ENCODE measurements around the gene NIF3L1. TPM values are rescaled to one million over a fixed set of nuclear protein-coding genes. Genes with fewer than 3 reads are reported as not detected.
A peak's percentile ranks its signal among the peaks of the same experiment; 100 is the strongest.

The NIF3L1 gene
- total RNA-seq, 3 donors from 2014 or later: 19.2 to 28.1 (median 26.7) TPM

DNA sequence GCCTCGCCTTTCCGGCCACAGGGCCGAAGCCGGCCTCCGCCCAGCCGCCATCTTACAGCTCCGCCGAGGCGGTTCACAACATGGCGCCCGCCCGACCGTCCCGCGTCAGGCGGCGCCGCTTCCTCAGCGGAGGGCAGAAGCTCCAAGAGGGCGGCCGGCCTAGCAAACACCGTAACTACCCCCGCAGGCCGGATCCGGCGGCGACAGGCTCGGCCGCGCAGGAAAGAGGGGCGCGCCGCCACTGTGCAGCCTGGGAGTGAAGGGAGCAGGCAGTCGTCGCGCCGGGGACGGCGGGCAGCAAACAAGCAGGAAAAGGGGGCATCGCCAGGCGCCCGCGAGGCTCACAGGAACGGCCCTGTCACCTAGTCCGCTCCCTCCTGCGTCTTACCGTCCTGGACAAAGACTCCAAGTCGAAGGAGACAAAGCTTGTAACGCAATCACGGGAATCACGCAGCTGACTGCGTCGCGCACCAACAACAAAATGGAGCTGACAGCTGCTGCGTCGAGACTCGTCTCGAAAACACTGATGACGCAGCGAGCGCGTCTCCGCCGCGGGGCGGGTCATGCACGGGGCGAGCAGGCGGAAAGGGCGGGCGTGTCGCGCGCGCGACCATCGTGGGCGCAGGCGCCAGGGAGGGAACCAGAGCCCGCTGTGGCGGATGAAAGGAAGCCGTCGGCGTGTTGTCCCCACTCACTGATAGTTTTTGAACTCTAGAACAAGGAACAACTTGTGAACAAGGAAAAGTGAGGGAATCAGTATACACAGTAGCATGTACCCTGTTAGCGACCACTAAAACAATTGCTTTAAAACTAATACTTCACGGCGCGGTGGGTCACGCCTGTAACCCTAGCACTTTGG, 24.8 kb upstream of the NIF3L1 start, which contains the start of gene CLK1:
TSS of gene CLK1 (minus strand) at position 483 of the 859 bp plus-strand sequence. CDS start 2,796 bp downstream, outside the sequence.
- peak; percentile 93 for ATAC-seq
- peaks cover 6% of the 10 kb centered on the region for H3K4me1 ChIP-seq (ENCODE audit: low read depth)

GRCh38 chr2:200869014-200869413, 20.2 kb upstream of the NIF3L1 start:
- Histone ChIP-seq H3K4me1 (ENCODE audit: low read depth) (no peaks in the 10 kb centered on the region), H3K4me3 (no peak overlapping the region), H3K36me3 (ENCODE audit: low read depth) (no peaks in the 10 kb centered on the region), H3K9me3 (no peaks in the 10 kb centered on the region)
- intact Hi-C loops (cut with DNase I, micrococcal nuclease): no loop called here
- no peak for TF ChIP-seq CTCF (IDR thresholded peaks at IDR 0.05)
- DNase-seq: no peak
- no peak for ATAC-seq

More for the DNA sequence above, 24.8 kb upstream of the NIF3L1 start, which contains the start of gene CLK1:
- Histone ChIP-seq H3K36me3 (ENCODE audit: low read depth) (no peaks in the 10 kb centered on the region), H3K4me3 (peak within 1 kb of the TSS; percentile 89), H3K9me3 (no peaks in the 10 kb centered on the region)
- DNase-seq: peak; percentile 98
- TF ChIP-seq CTCF (IDR thresholded peaks at IDR 0.05): no peak
- intact Hi-C loops (cut with DNase I, micrococcal nuclease): no loop called here

- Histone ChIP-seq H3K4me1 (ENCODE audit: low read depth) (no peaks in the 10 kb centered on the region), H3K36me3 (ENCODE audit: low read depth) (no peaks in the 10 kb centered on the region), H3K4me3 (no peak overlapping the region), H3K9me3 (no peaks in the 10 kb centered on the region)
- no peak for DNase-seq
- ATAC-seq: no peak
- intact Hi-C loops (cut with DNase I, micrococcal nuclease): no loop called here
- TF ChIP-seq CTCF (IDR thresholded peaks at IDR 0.05): no peak
Observed at GRCh38 chr2:200871151-200871550, 18.0 kb upstream of the NIF3L1 start.

DNA sequence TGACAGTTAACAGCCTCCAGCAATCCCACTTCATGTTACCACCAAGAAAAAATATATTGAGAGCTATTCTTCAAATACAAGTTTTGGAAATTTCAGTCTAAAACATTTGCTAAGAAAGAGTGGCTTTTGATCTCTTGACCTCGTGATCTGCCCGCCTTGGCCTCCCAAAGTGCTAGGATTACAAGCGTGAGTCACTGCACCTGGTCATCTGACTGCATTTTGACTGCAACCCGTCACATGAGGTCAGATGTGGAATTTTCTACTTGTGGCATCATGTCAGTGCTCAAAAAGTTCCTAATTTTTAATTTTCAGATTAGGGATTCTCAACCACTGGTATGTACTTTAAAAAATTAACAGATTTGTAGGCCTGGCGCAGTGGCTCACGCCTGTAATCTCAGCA, 15.6 kb upstream of the NIF3L1 start:
- intact Hi-C loops (cut with DNase I, micrococcal nuclease): no loop called here
- no peak for ATAC-seq
- H3K9me3 ChIP-seq: no peaks in the 10 kb centered on the region
- H3K4me1 ChIP-seq (ENCODE audit: low read depth): no peaks in the 10 kb centered on the region
- TF ChIP-seq CTCF (IDR thresholded peaks at IDR 0.05): no peak
- no peak overlapping the region for H3K4me3 ChIP-seq
- no peak for DNase-seq
- H3K36me3 ChIP-seq (ENCODE audit: low read depth): no peaks in the 10 kb centered on the region

GRCh38 chr2:200877443-200877842, 11.7 kb upstream of the NIF3L1 start:
- intact Hi-C loops (cut with DNase I, micrococcal nuclease): no loop called here
- Histone ChIP-seq H3K4me3 (no peak overlapping the region), H3K9me3 (no peaks in the 10 kb centered on the region), H3K36me3 (ENCODE audit: low read depth) (no peaks in the 10 kb centered on the region), H3K4me1 (ENCODE audit: low read depth) (no peaks in the 10 kb centered on the region)
- DNase-seq: no peak
- no peak for TF ChIP-seq CTCF (IDR thresholded peaks at IDR 0.05)
- ATAC-seq: no peak

Data from mucosa of descending colon (tissue), 3 donors.